ENCODE measurements around the gene FAM199X.

DNA sequence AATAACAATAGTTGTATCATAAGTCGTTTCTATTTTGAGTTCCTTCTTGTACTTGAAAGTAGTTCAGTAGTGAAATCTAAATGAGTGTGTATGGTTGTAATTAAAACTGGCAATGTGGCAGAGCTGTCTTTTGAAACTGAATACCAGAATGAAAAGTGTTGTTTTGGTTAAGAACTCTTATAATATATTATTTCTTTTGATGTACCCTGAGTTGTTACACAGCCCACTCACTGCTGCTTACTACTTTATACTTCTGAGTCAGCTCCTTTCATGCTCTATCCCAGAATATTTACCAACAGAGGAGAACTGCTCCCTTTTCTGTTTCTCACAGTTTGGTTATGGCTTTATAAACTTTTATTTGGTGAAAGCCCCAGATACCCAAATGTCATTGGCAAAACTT lies 28.8 kb downstream of the FAM199X start:
- TF ChIP-seq, protein P1, sequence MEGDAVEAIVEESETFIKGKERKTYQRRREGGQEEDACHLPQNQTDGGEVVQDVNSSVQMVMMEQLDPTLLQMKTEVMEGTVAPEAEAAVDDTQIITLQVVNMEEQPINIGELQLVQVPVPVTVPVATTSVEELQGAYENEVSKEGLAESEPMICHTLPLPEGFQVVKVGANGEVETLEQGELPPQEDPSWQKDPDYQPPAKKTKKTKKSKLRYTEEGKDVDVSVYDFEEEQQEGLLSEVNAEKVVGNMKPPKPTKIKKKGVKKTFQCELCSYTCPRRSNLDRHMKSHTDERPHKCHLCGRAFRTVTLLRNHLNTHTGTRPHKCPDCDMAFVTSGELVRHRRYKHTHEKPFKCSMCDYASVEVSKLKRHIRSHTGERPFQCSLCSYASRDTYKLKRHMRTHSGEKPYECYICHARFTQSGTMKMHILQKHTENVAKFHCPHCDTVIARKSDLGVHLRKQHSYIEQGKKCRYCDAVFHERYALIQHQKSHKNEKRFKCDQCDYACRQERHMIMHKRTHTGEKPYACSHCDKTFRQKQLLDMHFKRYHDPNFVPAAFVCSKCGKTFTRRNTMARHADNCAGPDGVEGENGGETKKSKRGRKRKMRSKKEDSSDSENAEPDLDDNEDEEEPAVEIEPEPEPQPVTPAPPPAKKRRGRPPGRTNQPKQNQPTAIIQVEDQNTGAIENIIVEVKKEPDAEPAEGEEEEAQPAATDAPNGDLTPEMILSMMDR (IDR thresholded peaks at IDR 0.05): no peak
- no peak for TF ChIP-seq POLR2AphosphoS5 (IDR thresholded peaks at IDR 0.05)
- TF ChIP-seq POLR2A (IDR thresholded peaks at IDR 0.05): no peak
